Nephron (organoid): ENCODE measurements around the gene PPP1R15B.

Source experiments
- H3K27ac Mint-ChIP-seq, 3 experiments: 2 replicates each; pipeline ENCODE4 v1.8.0; 2020; ENCODE audit warnings: mixed read lengths in 3 of 3, mild to moderate bottlenecking in 2 of 3, moderate library complexity in 1 of 3
- H3K27me3 Mint-ChIP-seq: 2 replicates; pipeline ENCODE4 v1.8.0; 2021; ENCODE audit warnings: low read depth, mild to moderate bottlenecking, moderate library complexity, mixed read lengths
- H3K36me3 Mint-ChIP-seq: 2 replicates; pipeline ENCODE4 v1.8.0; 2020; ENCODE audit warnings: low read depth, mixed read lengths
- H3K4me1 Mint-ChIP-seq: 2 replicates; pipeline ENCODE4 v1.8.0; 2020; ENCODE audit warnings: mixed read lengths
- H3K4me3 Mint-ChIP-seq, 3 experiments: 2 replicates each; pipeline ENCODE4 v1.8.0; 2020; ENCODE audit warnings: mild to moderate bottlenecking in 3 of 3, mixed read lengths in 3 of 3, moderate library complexity in 2 of 3
- H3K9me3 Mint-ChIP-seq: 2 replicates; pipeline ENCODE4 v1.8.0; 2020; ENCODE audit warnings: mixed read lengths
- TF ChIP-seq, protein P1 (sequence below), 3 experiments: fragments of 200-600 bp; sonication (generic); IDR thresholded peaks; one replicate each; pipeline ENCODE4 v1.5.0; 2021; ENCODE audit warnings: antibody characterized with exemption in 3 of 3; ENCODE audit not compliant: unreplicated experiment in 3 of 3

PPP1R15B gene

DNA sequence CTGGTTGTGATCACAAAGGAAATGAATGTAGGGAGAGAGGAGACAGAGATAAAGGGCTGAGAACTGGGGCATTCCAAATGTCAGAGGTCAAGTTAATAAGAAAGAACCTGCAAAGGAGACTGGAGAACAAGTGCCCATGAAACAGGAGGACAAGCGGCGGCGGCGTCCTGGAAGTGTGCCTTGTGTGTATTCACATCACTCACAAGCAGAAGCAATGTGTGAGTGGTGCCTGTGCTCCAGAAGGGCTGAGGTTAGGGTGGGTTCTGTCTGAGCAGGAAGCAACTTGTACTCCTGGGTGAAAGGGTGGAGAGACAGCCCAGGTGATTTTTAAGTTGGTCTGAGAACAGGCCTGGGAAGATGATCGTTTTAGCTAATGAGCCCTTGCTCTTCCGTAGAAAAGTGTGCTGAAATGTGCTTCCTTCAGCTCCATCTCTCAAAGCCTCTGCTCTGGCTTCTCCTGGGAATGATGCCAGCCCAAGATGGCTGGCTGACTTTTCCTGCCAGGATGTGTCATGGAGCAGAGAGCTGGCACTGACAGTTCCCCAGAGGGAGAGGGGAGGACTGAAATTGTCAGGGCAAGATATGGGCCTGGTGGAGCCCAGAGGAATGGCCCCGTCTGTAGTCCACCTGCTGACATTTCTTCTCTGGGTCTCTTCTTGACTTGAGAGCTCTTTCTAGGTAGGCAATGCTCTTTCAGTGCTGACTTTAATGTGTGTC, 26.8 kb downstream of the PPP1R15B start:
- Mint-ChIP-seq H3K4me3 (no peak overlapping the region), H3K4me1 (no peaks in the 10 kb centered on the region), H3K36me3 (no peaks in the 10 kb centered on the region), H3K27me3 (no peaks in the 10 kb centered on the region), H3K27ac (no peak overlapping the region), H3K9me3 (no peaks in the 10 kb centered on the region)
- TF ChIP-seq, protein P1, sequence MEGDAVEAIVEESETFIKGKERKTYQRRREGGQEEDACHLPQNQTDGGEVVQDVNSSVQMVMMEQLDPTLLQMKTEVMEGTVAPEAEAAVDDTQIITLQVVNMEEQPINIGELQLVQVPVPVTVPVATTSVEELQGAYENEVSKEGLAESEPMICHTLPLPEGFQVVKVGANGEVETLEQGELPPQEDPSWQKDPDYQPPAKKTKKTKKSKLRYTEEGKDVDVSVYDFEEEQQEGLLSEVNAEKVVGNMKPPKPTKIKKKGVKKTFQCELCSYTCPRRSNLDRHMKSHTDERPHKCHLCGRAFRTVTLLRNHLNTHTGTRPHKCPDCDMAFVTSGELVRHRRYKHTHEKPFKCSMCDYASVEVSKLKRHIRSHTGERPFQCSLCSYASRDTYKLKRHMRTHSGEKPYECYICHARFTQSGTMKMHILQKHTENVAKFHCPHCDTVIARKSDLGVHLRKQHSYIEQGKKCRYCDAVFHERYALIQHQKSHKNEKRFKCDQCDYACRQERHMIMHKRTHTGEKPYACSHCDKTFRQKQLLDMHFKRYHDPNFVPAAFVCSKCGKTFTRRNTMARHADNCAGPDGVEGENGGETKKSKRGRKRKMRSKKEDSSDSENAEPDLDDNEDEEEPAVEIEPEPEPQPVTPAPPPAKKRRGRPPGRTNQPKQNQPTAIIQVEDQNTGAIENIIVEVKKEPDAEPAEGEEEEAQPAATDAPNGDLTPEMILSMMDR (IDR thresholded peaks at IDR 0.05; ENCODE audit: unreplicated experiment in 3 of 3) = no peak

DNA sequence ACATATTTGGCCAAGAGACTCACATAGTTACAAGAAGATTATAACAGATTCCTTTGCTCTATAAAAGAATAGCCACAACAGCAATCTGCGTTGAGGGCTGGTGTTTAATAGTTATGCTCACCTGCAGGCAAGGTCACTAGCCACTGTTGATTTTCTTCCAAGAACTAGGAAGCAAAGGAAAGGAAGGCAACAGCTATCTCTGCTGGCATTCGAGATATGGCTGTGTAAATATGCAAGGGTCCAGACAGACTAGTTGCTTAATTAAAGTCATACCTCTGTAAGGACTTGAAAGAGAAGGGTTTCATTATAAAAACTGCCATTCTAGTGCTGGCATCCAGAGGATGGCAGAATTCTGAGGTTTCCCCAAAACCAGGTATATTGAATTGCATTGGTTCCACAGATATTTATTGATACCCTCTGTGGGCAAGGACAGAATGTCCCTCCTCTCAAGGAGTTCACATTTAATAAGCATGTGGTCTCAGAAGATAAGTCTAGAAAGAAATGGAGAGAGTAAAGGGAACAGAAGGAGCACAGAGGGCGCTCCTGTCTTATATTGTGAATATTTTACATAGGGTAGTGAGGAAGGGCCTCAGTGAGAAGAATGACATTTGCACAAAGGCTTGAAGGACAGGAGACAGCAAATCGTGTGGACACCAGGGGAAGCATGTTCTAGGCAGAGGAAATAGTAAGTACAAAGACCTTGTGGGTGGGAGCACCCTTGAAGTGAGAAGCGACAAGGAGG, 28.3 kb downstream of the PPP1R15B start:
- no peaks in the 10 kb centered on the region for H3K36me3 Mint-ChIP-seq
- H3K4me1 Mint-ChIP-seq = peaks cover 1% of the 10 kb centered on the region
- H3K4me3 Mint-ChIP-seq = no peak overlapping the region
- H3K9me3 Mint-ChIP-seq = no peaks in the 10 kb centered on the region
- H3K27me3 Mint-ChIP-seq = no peaks in the 10 kb centered on the region
- H3K27ac Mint-ChIP-seq = no peak overlapping the region
- TF ChIP-seq, protein P1 (IDR thresholded peaks at IDR 0.05; ENCODE audit: unreplicated experiment in 3 of 3) = no peak

DNA sequence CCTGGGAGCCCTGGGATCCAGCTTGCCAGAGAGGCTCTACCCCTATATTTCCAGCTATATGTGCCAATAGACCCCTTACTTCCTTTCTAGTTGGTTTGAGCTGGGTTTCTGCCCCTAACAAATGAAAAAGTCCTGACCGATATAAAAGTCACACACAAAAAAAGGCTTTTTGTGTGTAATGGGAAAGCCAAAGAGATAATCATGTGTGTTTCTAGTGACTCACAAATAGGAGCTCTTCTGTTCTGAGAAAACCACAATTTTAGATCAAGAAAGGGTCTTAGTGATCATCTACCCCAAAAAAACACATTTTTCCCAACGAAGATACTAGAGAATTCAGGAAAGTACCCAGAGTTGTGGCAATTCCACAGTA, 28.9 kb downstream of the PPP1R15B start:
- Mint-ChIP-seq H3K27ac (no peak overlapping the region), H3K36me3 (no peaks in the 10 kb centered on the region), H3K27me3 (no peaks in the 10 kb centered on the region), H3K9me3 (no peaks in the 10 kb centered on the region), H3K4me3 (no peak overlapping the region), H3K4me1 (peaks cover 7% of the 10 kb centered on the region)
- TF ChIP-seq, protein P1 (IDR thresholded peaks at IDR 0.05; ENCODE audit: unreplicated experiment in 3 of 3) = no peak

GRCh38 chr1:204380293-204380831, 31.3 kb downstream of the PPP1R15B start:
- no peak overlapping the region for H3K27ac Mint-ChIP-seq
- no peaks in the 10 kb centered on the region for H3K36me3 Mint-ChIP-seq
- H3K4me3 Mint-ChIP-seq = no peak overlapping the region
- H3K9me3 Mint-ChIP-seq = no peaks in the 10 kb centered on the region
- TF ChIP-seq, protein P1 (IDR thresholded peaks at IDR 0.05; ENCODE audit: unreplicated experiment in 3 of 3) = no peak
- no peaks in the 10 kb centered on the region for H3K27me3 Mint-ChIP-seq
- peaks cover 7% of the 10 kb centered on the region for H3K4me1 Mint-ChIP-seq

DNA sequence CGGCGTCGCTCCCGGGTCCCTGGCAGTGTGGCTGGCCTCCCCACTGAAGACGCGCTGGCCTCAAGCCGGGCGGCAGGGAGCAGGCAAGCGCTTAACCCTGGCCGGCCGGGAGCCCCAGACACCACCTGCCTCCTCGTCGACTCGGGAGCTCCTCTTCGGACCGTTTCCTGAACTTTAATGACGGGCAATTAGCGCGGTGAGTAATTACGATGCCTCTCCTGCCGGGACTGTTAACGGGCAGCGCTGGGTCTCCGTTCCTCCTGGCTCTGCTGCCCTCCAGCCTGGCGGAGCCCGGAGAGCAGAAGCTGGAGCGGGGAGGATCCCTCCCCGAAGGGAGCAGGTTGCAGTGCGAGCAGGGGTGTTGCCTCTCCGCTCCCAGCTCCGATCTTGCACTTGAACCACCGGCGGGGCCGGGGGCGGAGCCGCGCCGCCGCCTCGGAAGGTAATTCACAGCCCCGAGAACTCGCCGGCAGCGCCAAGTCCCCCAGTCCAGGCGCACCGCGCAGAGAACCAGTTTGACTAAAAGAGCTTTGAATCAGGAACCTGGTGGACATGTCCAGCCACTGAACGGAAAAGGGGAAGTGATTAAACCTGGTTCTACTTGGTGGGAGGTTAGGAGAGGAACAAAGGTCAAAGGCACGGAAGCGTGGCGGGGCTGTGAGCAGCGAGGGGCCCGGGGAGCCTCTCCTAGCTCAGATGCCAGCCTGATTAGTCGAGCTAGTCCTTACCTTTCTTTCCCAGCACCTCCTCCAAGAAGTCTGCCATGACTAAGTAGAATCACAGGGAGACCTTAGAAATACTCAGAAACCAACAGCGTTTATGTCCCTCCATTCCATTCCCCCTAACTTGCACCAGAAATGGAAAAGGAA, 33.6 kb downstream of the PPP1R15B start:
- H3K27ac Mint-ChIP-seq = peak overlapping the region in 2 of 3 experiments; percentile 3 to 61
- no peaks in the 10 kb centered on the region for H3K9me3 Mint-ChIP-seq
- peak overlapping the region; percentile 72 to 83 (median 83) for H3K4me3 Mint-ChIP-seq
- H3K4me1 Mint-ChIP-seq = peaks cover 7% of the 10 kb centered on the region
- TF ChIP-seq, protein P1 (IDR thresholded peaks at IDR 0.05; ENCODE audit: unreplicated experiment in 3 of 3) = no peak
- no peaks in the 10 kb centered on the region for H3K27me3 Mint-ChIP-seq
- H3K36me3 Mint-ChIP-seq = no peaks in the 10 kb centered on the region
